Left lobe of liver (tissue), 2 donors: ENCODE measurements around the gene CYP26C1. TPM values are rescaled to one million over a fixed set of nuclear protein-coding genes. Genes with fewer than 3 reads are reported as not detected.

Experiments
- ATAC-seq: fragments of 200-7000 bp; cut with Tn5 transposase; one replicate; pipeline ENCODE4 v1.9.1; 2020; ENCODE audit warnings: mild to moderate bottlenecking, moderate library complexity
- DNase-seq: peaks from one replicate; pipeline ENCODE4 v3.0.0-alpha.2; 2020; ENCODE audit warnings: low spot score
- total RNA-seq: library from RNA; stranded (reverse); gene quantifications from one replicate; pipeline ENCODE4 v1.2.1, GENCODE V29; 2021
- donor health status: DM: no; HTN: no; CAD: no; lungs with moderate emphysema.
- donor health status: DM: no; HTN: yes; CAD: no.

CYP26C1 gene, protein sequence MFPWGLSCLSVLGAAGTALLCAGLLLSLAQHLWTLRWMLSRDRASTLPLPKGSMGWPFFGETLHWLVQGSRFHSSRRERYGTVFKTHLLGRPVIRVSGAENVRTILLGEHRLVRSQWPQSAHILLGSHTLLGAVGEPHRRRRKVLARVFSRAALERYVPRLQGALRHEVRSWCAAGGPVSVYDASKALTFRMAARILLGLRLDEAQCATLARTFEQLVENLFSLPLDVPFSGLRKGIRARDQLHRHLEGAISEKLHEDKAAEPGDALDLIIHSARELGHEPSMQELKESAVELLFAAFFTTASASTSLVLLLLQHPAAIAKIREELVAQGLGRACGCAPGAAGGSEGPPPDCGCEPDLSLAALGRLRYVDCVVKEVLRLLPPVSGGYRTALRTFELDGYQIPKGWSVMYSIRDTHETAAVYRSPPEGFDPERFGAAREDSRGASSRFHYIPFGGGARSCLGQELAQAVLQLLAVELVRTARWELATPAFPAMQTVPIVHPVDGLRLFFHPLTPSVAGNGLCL
- 0.08 TPM for total RNA-seq

DNA sequence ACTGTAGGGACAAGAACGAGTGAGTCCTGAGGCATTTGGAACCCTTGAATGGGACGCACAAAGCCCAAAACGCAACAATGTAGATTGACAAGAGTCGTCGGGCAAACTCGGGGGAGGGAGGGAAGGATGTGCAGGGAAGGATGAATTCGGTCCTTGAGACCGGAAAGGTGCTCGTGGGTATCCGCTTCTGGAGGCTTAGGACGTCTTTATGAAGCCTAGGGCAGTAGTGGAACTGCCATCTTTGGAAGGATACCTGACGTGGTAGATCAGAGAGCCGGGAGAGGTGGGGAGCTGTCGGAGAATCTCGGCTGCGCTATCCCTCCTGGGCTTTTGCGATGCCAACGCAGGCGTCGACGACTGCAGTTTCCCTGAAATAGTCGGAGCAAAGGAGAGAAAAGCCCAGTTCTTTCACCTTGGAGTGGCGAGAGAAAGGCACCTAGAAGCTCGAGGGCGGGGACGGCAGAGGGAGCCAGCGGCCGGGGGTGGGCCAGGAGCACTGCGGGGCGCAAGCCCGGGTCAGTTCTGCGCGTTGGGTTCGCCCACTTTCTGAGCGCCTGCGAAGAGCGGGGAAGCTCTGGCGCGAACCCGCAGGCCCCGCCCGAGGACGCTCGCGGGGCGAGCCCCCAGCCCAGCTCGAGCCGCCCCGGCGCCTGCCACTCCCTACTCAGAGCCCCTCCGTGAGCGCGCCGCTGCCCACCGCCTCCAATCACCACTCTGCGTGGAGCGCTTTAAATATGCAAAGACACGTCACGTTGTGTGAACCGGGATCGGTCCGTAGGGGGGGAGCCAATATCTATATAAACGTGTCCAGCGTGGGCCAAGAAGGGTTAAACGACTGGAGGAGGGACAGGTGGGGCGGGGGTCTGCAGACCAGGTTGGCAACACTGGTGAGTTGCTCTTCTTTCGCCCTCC, at the start of gene CYP26C1:
CYP26C1 (plus strand) TSS at position 824 of the 912 bp plus-strand sequence. CDS start 466 bp downstream, outside the sequence.
- DNase-seq (no peak), ATAC-seq (no peak)

DNA sequence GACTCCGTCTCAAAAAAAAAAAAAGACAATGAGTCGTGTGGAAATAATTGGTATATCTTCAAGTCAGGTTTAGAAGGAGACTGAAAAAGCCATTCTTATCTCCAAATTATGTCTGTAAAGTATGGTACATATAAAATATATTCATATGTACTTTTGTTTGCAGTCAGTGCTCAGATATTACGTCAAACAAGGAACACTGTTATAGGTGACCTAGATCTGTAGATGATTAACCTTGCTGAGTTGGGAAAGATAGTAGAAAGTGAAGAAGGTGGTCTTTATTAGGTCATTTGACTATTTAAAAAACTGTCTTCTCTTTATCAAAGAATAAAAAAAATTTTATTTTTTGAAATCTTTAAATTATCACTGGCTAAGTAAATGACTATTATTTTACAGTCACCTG, 44.9 kb upstream of the CYP26C1 start:
- DNase-seq (no peak), ATAC-seq (peak; percentile 73)

DNA sequence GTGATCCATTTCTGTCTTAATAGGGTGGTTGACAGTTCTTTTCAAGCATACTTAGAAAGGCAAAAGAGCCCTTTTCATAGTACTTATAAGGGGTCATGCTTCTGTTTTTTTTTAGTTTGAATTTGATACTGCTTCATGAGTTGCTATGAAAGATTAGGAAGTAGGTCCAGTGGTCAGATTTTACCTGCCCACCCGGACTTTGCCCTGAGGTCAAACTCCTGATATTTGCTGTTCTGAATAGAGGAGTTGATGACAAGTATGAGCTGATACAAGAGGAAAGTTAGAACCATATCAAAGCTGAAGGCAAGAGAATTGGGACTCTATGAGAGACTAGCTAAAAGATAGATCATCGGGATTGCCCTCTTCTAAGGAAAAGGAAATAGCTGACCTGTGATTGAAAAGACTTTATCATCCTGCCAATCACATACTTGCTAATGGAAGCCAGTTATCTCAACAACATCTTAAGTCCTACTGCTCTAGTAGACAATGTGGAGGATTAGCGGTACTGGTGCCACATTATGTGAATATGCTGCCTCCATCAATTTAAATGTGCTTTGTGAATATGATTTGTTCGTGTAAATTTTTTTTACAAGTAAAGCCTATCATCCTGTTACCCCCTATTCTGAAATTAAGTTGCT, 37.5 kb upstream of the CYP26C1 start:
- peak; percentile 75 for DNase-seq
- peak; percentile 93 for ATAC-seq

DNA sequence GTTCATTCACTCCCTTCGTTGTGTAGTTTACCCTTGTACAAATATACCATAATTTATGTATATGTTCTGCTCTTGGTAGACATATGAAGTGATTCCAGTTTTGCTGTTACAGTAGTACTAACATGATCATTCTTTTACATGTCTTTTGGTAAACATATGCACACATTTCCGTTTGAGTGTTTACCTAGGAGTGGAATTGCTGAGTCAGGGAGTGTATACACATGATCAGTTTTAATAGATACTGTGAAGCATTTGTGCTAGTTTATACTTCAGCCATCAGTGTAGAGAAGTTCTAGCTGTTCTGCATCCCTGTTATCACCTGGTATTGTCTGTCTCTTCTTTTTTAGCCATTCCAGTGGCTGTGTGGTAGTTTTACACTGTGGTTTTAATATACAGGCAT, 34.5 kb upstream of the CYP26C1 start:
- no peak for DNase-seq
- ATAC-seq = no peak

DNA sequence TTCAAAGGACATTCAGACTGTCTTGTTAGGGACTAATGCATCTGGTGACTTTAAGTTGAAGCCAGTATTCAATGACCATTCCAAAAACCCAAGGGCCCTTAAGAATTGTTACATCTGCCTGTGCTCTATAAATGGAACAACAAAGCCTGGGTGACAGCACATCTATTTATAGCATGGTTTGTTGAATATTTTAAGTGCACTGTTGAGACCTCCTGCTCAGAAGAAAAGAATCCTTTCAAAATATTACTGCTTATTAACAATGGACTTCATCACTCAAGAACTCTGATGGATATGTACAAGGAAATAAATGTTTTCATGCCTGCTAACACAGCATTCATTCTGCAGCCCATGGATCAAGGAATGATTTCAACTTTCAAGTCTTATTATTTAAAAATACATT, 33.1 kb upstream of the CYP26C1 start:
- DNase-seq (no peak), ATAC-seq (no peak)

DNA sequence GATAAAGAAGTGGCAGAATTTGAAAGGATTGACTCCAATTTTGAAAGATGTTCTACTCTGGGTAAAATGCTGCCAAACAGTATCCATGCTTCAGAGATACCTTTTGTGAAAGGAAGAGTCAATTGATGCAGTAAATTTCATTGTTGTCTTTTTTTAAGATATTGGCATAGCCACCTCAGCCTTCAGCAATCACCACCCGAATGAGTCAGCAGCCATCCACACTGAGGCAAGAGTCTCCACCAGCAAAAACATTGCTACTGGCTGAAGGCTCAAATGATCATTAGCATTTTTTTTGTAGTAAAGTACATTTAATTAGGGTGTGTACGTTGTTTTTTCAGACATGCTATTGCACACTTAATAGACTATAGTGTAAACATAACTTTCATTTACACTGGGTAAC, 31.7 kb upstream of the CYP26C1 start:
- no peak for DNase-seq
- ATAC-seq = no peak

DNA sequence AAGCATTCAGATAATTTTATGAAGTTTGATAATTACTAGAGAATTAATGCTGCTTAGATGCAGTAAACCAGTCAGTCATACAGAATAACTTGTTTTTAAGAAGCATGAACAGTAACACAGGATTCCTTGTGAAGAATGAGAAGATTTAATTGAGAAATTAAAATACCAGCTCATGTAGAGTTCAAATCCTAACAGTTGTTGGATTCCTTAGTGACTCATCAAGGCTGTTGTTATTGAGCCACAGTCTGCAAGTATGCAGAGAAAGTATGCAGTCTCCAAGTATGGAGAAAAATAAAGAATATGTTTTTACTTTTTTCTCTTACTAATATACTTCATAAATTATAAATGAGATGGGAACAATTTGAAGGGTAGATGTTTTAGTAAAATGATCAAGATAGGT, 30.2 kb upstream of the CYP26C1 start:
- DNase-seq = no peak
- no peak for ATAC-seq

DNA sequence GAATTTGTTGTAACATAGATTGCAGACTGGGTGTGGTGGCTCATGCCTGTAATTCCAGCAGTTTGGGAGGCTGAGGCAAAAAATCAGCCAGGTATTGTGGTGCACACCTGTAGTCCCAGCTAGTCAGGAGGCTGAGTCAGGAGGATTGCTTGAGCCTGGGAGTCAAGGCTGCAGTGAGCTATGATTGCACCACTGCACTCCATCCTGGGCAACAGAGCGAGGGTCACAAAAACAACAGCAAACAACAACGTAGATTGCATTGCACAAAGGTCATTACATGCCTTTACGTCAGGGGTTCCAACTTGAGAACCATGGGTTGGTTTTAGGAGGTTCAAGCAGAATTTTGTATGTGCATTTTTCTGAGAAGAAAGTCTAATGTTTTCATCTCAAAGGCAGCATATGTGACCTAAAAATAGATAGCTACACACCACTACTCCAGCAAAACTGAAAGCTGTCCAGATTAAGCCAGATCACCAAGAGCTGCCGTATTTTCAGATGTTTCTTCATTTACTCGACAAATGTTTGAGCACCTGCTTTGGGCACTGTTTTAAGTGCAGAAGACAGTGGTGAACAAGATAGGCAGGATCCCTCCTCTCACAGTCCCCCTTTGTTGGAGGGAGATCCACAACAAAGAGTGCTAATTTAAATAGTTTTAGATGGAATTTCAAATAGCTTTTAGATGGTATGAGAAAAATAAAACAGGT, 28.3 kb upstream of the CYP26C1 start:
- peak; percentile 59 for ATAC-seq
- DNase-seq = peak; percentile 54

DNA sequence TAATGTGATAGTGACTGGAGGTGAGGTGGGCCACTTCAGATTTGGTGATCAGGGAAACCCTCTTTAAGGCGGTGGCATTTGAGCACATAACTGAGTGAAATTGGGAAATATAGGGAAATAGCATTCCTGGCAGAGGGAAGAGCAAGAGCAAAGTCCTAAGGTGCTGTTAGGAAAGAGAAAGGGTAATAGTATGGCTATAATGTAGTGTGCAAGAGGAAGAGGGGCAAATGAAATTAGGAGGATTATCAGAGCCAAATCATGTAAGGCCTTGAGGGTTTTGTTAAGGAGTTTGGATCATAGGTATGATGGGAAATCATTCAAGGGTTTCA, 27.8 kb upstream of the CYP26C1 start:
- DNase-seq (no peak), ATAC-seq (peak; percentile 86)

DNA sequence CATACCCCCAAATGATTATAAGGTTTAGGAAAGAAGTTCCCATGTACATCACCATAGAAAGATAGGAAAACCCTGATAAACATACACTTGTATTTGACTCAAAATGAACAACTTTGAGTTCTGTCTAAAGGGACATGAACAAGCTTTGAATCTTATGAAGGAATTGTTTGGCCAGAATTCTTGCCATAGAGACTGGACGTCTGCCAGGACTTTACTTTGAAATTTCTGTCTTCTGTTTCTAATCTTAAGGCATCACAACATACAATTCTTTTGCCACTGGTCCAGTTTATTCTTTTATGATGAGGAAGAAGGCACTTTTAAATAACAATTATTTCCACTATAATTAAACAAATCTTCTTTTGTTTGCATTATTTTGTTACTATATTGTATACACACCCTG, 26.2 kb upstream of the CYP26C1 start:
- no peak for DNase-seq
- no peak for ATAC-seq

DNA sequence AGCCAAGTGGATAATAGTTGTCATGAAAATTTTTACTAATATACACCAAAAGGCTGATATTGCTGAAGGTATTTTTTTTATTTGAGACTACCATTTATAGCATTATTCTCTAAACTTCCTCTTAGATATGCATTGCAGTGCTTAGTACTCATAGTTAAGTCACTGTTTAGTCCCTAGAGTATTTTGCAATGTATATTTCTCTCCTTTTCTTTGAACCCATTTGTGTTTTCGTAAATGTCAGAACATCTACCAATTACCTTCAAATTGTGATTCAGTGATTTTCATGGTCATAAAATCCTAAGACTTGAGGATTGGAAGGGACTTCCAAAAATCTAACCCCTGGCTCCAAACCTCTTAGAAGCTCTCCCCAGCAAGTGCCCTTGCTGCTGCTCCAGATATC, 21.5 kb upstream of the CYP26C1 start:
- DNase-seq (no peak), ATAC-seq (no peak)

DNA sequence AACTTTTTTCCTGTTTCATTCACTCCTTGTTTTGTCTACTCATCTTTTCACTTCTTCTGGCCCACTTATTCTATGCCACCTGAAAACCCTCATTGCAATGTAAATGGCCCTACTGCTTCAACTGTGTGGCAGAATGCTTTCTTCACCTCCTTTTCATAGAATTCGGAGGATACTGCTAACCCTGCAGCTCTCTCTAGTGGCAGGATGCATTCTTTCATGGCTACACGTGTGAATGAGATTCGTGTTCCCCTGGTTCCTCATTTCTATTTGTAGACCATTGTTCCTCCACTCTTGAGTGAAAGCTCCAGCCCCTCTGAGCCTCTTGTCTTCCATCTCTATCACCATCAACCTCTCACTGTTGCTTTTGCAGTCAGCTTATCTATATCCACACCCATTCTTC, 20.9 kb upstream of the CYP26C1 start:
- ATAC-seq (peak; percentile 97), DNase-seq (no peak)

DNA sequence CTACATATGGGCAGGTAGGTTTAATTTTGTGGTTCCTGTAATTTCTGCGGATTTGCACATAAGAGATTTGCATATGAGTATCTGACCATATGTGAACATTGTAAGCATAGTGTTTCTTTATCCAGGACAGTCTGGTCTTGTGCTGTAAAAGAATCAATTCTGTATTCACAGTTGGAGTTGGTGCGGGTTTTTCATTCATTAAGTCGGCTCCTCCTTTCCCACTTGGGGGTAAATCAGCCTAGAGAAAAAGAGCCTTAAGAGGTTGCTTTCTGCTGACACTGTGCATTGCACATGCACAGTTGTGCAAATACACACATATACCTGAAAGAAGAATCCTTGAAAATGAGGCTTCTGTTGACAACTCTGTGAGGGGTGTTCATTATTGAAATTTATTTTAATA, 6.1 kb upstream of the CYP26C1 start:
- no peak for DNase-seq
- ATAC-seq = no peak

DNA sequence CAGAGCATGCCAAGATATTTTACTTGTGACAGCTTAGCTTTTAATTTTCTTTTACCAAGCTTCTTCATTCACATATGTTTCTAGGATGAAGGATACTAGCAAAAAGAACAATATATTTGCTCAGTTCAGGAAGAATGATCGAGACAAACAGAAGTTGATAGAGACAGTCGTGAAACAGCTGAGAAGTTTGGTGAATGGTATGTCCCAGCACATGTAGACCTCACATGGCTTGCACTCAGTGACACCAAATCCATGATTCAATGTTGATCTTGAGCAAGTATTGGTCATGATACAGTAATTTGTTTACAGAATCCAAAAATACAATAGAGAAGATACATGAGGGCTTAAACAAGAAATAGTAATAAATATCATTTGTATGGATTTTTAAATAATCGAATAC, 2.5 kb upstream of the CYP26C1 start:
- ATAC-seq (no peak), DNase-seq (no peak)

DNA sequence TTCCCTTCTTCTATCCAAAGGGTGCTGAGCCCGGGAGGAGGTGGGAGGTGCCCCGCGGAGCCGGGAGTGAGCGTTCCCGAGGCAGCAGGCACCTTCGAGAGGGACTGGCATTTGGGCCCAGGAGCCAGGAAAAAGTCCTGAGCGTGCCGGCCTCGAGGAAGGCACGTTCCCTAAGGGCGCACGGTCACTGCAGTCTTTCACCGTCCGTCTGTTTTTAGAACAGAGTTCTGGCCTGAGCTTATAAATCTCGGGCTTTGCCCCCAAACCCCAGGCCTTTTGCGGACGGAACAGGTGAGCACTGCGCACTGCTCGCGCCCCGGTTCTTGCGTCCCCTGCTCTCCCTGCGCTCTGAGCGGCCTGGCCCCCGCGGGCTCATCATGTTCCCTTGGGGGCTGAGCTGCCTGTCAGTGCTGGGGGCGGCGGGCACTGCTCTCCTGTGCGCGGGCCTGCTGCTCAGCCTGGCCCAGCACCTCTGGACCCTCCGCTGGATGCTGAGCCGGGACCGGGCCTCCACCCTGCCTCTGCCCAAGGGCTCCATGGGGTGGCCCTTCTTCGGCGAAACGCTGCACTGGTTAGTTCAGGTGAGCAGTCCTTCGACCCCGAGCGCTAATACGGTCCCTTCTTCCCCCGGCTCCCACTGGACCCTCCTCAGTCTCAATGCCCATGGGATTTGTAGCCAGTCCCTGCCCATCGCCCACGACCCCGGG, 442 bp downstream of the CYP26C1 start:
- ATAC-seq (no peak), DNase-seq (no peak)

DNA sequence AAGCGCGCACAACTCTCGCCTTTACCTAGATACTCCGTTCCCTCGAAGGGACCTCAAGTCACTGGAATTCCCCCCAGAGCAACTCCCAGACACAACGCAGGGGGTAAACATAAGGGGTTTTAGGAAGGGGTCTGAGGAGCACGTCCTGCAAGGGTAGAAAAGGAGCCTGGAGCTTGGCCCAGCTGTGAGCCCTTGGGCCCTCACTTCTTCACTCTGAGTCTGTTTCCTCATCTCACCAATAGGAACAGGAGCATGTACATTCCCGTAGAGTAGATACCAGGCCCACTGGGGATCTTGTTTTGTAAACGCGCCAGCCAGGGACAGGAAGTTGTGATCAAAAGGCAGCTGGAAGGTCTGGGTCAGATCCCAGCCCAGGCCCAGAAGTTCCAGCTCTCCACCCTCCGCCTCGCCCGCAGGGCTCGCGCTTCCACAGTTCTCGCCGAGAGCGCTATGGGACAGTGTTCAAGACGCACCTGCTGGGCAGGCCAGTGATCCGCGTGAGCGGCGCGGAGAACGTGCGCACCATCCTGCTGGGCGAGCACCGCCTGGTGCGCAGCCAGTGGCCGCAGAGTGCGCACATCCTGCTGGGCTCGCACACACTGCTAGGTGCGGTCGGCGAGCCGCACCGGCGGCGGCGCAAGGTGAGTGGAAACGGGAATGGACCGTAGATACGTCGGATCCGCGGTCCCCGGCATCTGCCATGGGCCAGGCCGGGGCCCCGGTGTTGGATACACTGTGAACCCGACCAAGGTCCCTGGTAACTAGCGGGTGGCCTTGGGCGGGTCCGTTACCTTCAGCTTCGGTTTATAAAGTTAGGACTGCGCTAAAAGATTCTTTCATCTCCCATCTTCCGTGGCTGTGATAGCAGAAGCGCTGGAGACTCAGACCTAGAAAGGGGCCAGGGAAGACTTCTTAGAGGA, 1.3 kb downstream of the CYP26C1 start:
- DNase-seq (no peak), ATAC-seq (peak; percentile 53)

DNA sequence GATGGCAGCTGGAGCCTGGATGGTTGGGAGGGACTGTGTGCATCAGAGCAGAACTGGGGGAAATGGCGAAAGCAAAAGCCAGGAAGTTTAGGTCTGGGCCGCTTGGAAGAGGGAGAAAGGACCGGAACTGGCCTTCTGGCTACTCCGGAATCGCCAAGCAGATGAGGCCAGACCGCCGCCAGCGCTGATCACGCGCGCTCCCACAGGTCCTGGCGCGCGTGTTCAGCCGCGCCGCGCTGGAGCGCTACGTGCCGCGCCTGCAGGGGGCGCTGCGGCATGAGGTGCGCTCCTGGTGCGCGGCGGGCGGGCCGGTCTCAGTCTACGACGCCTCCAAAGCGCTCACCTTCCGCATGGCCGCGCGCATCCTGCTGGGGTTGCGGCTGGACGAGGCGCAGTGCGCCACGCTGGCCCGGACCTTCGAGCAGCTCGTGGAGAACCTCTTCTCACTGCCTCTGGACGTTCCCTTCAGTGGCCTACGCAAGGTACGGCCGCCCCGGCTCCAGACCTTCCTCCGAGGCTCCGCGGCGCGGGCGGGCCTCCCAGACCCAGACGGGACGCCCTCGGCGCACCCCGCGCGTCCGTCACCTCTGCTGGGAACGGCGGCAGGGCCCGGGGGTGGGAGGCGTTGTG, 2.0 kb downstream of the CYP26C1 start:
- no peak for DNase-seq
- peak; percentile 85 for ATAC-seq

DNA sequence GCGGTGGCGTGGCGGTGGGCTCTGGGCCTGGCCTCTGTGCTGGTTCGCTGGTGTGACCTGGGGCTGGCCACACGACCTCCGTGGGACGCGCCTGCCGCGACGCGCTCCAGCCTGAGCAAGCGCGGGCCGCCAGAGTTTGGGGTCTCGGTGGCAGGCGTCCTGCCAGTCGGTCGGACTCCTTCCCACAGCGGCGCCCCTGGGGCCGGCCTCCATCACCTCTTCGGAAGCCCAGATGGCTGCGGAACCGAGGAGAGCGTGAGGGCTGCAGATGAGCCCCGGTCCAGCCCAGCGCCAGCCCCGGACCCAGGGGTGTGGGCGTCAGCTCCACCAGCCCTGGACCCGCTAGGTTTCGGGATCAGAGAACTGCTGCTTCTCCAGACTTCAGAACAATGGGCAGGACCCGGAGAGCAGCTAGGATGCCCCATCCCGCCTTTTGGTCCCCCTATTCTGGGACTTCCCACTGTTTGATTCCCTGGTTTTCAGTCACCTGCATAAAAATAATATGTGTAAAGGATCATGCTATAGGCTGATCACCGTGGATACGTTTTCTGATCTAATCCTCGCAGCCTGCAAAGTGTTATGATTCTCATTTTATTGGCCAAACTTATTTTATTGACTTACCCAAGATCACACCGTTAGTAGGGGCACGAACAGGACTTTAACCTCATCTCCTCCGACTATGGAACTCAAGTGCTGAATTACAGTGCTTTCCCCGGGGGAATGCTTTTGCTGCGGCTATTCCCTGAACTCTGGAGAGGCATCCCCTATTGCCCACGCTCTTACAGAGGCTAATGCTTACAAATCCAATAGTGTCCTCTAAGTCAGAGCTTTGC, 2.8 kb downstream of the CYP26C1 start:
- DNase-seq = no peak
- no peak for ATAC-seq
